BJ (cell line): ENCODE results near the gene SRGAP3. TPM values are rescaled to one million over a fixed set of nuclear protein-coding genes. Genes with fewer than 3 reads are reported as not detected.

Source experiments
- CTCF ChIA-PET: fragments of 350-600 bp; formaldehyde crosslinking; extraction: SDS; loops from one replicate; lab custom pipeline; 2021; ENCODE audit warnings: antibody characterized with exemption, inconsistent platforms; lab: Yijun Ruan, JAX
- POLR2A ChIA-PET: fragments of 300-600 bp; sonication (Branson Sonifier 250); formaldehyde crosslinking; extraction: SDS; loops from one replicate; lab custom pipeline; 2021; ENCODE audit warnings: antibody characterized with exemption; lab: Charles Lee
- DNase-seq: peaks from one replicate; pipeline ENCODE4 v3.0.0-alpha.2; 2011; ENCODE audit warnings: low read depth
- H3K27me3 ChIP-seq: 2 replicates; pipeline ENCODE4 v1.6.0; 2011; ENCODE audit warnings: low read length; ENCODE audit not compliant: control insufficient read depth, insufficient read depth
- H3K36me3 ChIP-seq: 2 replicates; pipeline ENCODE4 v1.5.1; 2011; ENCODE audit warnings: low read length; ENCODE audit not compliant: control insufficient read depth, insufficient read depth
- H3K4me3 ChIP-seq: 2 replicates; pipeline ENCODE4 v1.5.1; 2011; ENCODE audit warnings: low read depth, mild to moderate bottlenecking, control low read depth, low read length
- CTCF ChIP-seq: IDR thresholded peaks from 2 replicates; pipeline ENCODE4 v1.5.1; 2011; ENCODE audit warnings: low read depth, mild to moderate bottlenecking, control low read depth, inconsistent platforms, low read length, moderate library complexity; ENCODE audit not compliant: insufficient read depth
- polyA plus RNA-seq: library from polyadenylated mRNA; depleted of rRNA; stranded (reverse); fragments of >200 nt; gene quantifications from 2 replicates; pipeline ENCODE4 v1.2.3, GENCODE V29; 2011

The SRGAP3 gene
- polyA plus RNA-seq, 1 experiment: 0.75 TPM

GRCh38 chr3:9195390-9195789 lies 54.1 kb downstream of the SRGAP3 start:
- Histone ChIP-seq H3K36me3 (no peaks in the 10 kb centered on the region), H3K4me3 (no peak overlapping the region), H3K27me3 (peaks cover 3% of the 10 kb centered on the region; the same call in 1 of the 2 replicates)
- DNase-seq: no peak
- CTCF ChIA-PET: no interaction called here
- TF ChIP-seq CTCF: no peak
- POLR2A ChIA-PET: no interaction called here

GRCh38 chr3:9194509-9195184 lies 54.8 kb downstream of the SRGAP3 start:
- H3K27me3 ChIP-seq: peaks cover 3% of the 10 kb centered on the region; the same call in 1 of the 2 replicates
- TF ChIP-seq CTCF: no peak
- CTCF ChIA-PET: no interaction called here
- no peak for DNase-seq
- POLR2A ChIA-PET: no interaction called here
- no peak overlapping the region for H3K4me3 ChIP-seq
- H3K36me3 ChIP-seq: no peaks in the 10 kb centered on the region

GRCh38 chr3:9193633-9194195 lies 55.7 kb downstream of the SRGAP3 start:
- ChIA-PET CTCF (no interaction called here), POLR2A (no interaction called here)
- TF ChIP-seq CTCF: no peak
- peaks cover 2% of the 10 kb centered on the region; the same call in 1 of the 2 replicates for H3K27me3 ChIP-seq
- DNase-seq: no peak
- H3K36me3 ChIP-seq: no peaks in the 10 kb centered on the region
- no peak overlapping the region for H3K4me3 ChIP-seq

- Histone ChIP-seq H3K36me3 (no peaks in the 10 kb centered on the region), H3K27me3 (0 out of 2 replicates have a peak, but pooled peaks cover 2% of the 10 kb centered on the region), H3K4me3 (no peak overlapping the region)
- ChIA-PET CTCF (no interaction called here), POLR2A (no interaction called here)
- DNase-seq: no peak
- no peak for TF ChIP-seq CTCF
Measured at GRCh38 chr3:9193211-9193610, 56.2 kb downstream of the SRGAP3 start.

GRCh38 chr3:9192248-9193025 lies 57.0 kb downstream of the SRGAP3 start:
- Histone ChIP-seq H3K4me3 (no peak overlapping the region), H3K36me3 (no peaks in the 10 kb centered on the region), H3K27me3 (0 out of 2 replicates have a peak, but pooled peaks cover 2% of the 10 kb centered on the region)
- ChIA-PET POLR2A (no interaction called here), CTCF (no interaction called here)
- no peak for DNase-seq
- no peak for TF ChIP-seq CTCF
